ENCODE data around the gene ACAP1.
A peak's percentile ranks its signal among the peaks of the same experiment; 100 is the strongest.

Gene ACAP1

GRCh38 chr17:7391307-7391706 is 55.0 kb downstream of the ACAP1 start:
- DNase-seq, result no peak

GRCh38 chr17:7392696-7393612 is 56.6 kb downstream of the ACAP1 start:
- no peak for DNase-seq

- DNase-seq, result peak; percentile 56 to 61
Observed at GRCh38 chr17:7393613-7394451, 57.5 kb downstream of the ACAP1 start.

GRCh38 chr17:7394452-7395191 is 58.3 kb downstream of the ACAP1 start, which contains the start of gene PLSCR3:
PLSCR3 (minus strand) TSS chr17:7394525; CDS start chr17:7394110, 415 bp downstream.
- peak; percentile 75 to 88 for DNase-seq

- DNase-seq, result no peak
Observed at GRCh38 chr17:7396147-7396546, 59.8 kb downstream of the ACAP1 start.

- no peak for DNase-seq
Observed at GRCh38 chr17:7398612-7399011, 62.3 kb downstream of the ACAP1 start.
